Glomerular endothelial cell (primary cell): ENCODE data around the gene CDCA4. TPM values are rescaled to one million over a fixed set of nuclear protein-coding genes. Genes with fewer than 3 reads are reported as not detected.
"Not testable (repeated sequence)": the region's sequence is repeated elsewhere in the genome, so short reads cannot be mapped to it uniquely, and the experiment has no call there.

Source experiments
- DNase-seq: peaks from one replicate; pipeline ENCODE4 v3.0.0-alpha.2; 2011; ENCODE audit warnings: low read depth, low spot score; ENCODE audit errors: extremely low read depth
- total RNA-seq: library from RNA; depleted of rRNA; stranded (reverse); fragments of >200 nt; gene quantifications from 2 replicates; pipeline ENCODE4 v1.2.3, GENCODE V29; 2015

CDCA4 gene
- 20.8 and 21.9 TPM in 2 replicates for total RNA-seq

- no peak for DNase-seq
Measured at GRCh38 chr14:105020815-105021655, at the start of gene CDCA4. Gene CDCA4, minus strand, starts transcription at chr14:105021083. Its CDS starts 9,154 bp downstream, at chr14:105011929.

- no peak for DNase-seq
Measured at GRCh38 chr14:105069871-105070759, 49.2 kb upstream of the CDCA4 start.

GRCh38 chr14:105069522-105069870 is 48.6 kb upstream of the CDCA4 start:
- DNase-seq: no peak

- DNase-seq: no peak
Measured at GRCh38 chr14:105068818-105069217, 47.9 kb upstream of the CDCA4 start.

GRCh38 chr14:105067969-105068301 is 47.1 kb upstream of the CDCA4 start:
- DNase-seq: no peak

- DNase-seq: no peak
Measured at GRCh38 chr14:105067140-105067968, 46.5 kb upstream of the CDCA4 start.

- DNase-seq: no peak
Measured at GRCh38 chr14:105066240-105067071, 45.6 kb upstream of the CDCA4 start.

GRCh38 chr14:105065280-105066228 is 44.7 kb upstream of the CDCA4 start, which contains the start of gene GPR132:
Gene GPR132, minus strand, starts transcription at chr14:105065430. Its CDS starts 10,010 bp downstream, at chr14:105055420.
- DNase-seq: no peak

GRCh38 chr14:105064721-105065143 is 43.8 kb upstream of the CDCA4 start:
- DNase-seq: no peak

- DNase-seq: no peak
Measured at GRCh38 chr14:105064001-105064400, 43.1 kb upstream of the CDCA4 start.

- DNase-seq: not testable (repeated sequence)
Measured at GRCh38 chr14:105063506-105063905, 42.6 kb upstream of the CDCA4 start.

GRCh38 chr14:105063056-105063455 is 42.2 kb upstream of the CDCA4 start:
- no peak for DNase-seq

- no peak for DNase-seq
Measured at GRCh38 chr14:105062048-105062433, 41.2 kb upstream of the CDCA4 start.

- DNase-seq: no peak
Measured at GRCh38 chr14:105061428-105062047, 40.7 kb upstream of the CDCA4 start.

- no peak for DNase-seq
Measured at GRCh38 chr14:105060751-105061427, 40.0 kb upstream of the CDCA4 start.

GRCh38 chr14:105059925-105060565 is 39.2 kb upstream of the CDCA4 start:
- no peak for DNase-seq
